WERI-Rb-1 (cell line): Measurements from ENCODE around the gene WDR89.

ENCODE experiments used
- DNase-seq: peaks from one replicate; pipeline ENCODE4 v3.0.0-alpha.2; 2020
- H3K27ac ChIP-seq: fragments of 250-450 bp; sonication (Bioruptor Pico); 2 replicates; pipeline ENCODE4 v1.5.1; 2020; ENCODE audit warnings: mild to moderate bottlenecking, moderate library complexity
- H3K27me3 ChIP-seq: fragments of 250-450 bp; sonication (Bioruptor Pico); 2 replicates; pipeline ENCODE4 v1.5.1; 2021; ENCODE audit warnings: mild to moderate bottlenecking, low read depth, moderate library complexity; ENCODE audit not compliant: insufficient read depth, severe bottlenecking
- H3K36me3 ChIP-seq: fragments of 250-450 bp; sonication (Bioruptor Pico); 2 replicates; pipeline ENCODE4 v1.5.1; 2020; ENCODE audit warnings: mild to moderate bottlenecking, moderate library complexity
- H3K4me3 ChIP-seq: 2 replicates; pipeline ENCODE4 v1.5.1; 2011; ENCODE audit warnings: low read depth, mild to moderate bottlenecking, control low read depth, low read length
- H3K9me3 ChIP-seq: fragments of 250-450 bp; sonication (Bioruptor Pico); 2 replicates; pipeline ENCODE4 v1.5.1; 2021; ENCODE audit warnings: mild to moderate bottlenecking, moderate library complexity; ENCODE audit not compliant: severe bottlenecking
- TF ChIP-seq, protein P1 (sequence below): IDR thresholded peaks from 2 replicates; pipeline ENCODE4 v1.5.1; 2011; ENCODE audit warnings: low read depth, mild to moderate bottlenecking, control low read depth, inconsistent platforms, low read length

Gene WDR89

DNA sequence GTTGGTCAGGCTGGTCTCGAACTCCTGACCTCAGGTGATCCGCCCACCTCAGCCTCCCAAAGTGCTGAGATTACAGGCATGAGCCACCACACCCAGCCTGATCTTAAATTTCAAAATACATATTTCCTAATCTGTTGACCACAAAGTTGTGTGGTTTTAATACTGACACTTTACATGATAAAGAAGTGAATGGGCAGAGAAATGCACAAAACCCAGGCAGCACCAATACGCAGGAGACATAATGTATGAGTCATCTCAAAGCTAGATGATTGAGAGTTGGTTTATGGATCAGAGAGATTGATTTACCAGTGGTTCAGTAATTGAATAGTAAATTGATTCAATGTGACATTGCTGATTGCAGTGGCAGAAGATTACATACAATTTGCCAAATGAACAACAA lies 79.3 kb downstream of the WDR89 start:
- no peak overlapping the region for H3K27ac ChIP-seq
- H3K4me3 ChIP-seq = no peak overlapping the region
- H3K9me3 ChIP-seq = no peaks in the 10 kb centered on the region
- DNase-seq = no peak
- no peaks in the 10 kb centered on the region for H3K36me3 ChIP-seq
- no peaks in the 10 kb centered on the region for H3K27me3 ChIP-seq
- TF ChIP-seq, protein P1, sequence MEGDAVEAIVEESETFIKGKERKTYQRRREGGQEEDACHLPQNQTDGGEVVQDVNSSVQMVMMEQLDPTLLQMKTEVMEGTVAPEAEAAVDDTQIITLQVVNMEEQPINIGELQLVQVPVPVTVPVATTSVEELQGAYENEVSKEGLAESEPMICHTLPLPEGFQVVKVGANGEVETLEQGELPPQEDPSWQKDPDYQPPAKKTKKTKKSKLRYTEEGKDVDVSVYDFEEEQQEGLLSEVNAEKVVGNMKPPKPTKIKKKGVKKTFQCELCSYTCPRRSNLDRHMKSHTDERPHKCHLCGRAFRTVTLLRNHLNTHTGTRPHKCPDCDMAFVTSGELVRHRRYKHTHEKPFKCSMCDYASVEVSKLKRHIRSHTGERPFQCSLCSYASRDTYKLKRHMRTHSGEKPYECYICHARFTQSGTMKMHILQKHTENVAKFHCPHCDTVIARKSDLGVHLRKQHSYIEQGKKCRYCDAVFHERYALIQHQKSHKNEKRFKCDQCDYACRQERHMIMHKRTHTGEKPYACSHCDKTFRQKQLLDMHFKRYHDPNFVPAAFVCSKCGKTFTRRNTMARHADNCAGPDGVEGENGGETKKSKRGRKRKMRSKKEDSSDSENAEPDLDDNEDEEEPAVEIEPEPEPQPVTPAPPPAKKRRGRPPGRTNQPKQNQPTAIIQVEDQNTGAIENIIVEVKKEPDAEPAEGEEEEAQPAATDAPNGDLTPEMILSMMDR = no peak

DNA sequence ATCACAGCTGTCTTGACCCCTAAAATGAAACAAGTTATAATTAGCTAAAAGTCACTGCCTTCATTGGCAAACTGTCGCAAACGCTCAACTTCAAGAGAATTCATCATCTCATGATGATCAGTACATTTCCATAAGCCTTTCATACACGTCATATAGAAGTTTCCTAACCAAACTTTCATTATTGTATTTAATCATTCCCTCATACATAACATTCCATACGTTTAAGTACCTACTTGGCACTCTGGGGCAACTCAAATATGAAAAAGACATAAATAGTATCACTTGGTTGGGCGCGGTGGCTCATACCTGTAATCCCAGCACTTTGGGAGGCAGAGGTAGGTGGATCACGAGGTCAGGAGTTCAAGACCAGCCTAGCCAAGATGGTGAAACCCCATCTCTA lies 86.1 kb downstream of the WDR89 start:
- Histone ChIP-seq H3K27me3 (no peaks in the 10 kb centered on the region), H3K36me3 (no peaks in the 10 kb centered on the region), H3K4me3 (no peak overlapping the region), H3K9me3 (no peaks in the 10 kb centered on the region), H3K27ac (no peak overlapping the region)
- no peak for DNase-seq
- TF ChIP-seq, protein P1 = no peak

DNA sequence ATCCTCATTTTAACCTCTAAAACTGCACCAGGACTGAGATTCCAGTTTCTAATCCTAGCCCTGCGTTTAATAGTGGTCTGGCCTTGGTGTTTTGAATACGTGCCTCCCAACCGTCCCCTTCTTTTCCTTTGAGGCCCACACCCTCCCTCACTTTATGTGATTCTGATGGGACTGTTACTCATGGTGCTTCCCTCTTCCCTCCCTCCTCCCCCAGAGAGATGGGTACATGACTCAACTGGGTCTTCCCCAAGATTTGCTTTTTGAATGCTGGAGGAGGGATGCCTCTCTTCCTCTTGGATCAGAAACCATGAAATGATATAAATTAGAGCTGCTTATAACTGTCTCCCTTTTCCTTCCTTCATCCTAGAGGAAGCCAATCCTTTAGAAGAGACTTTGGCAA lies 90.3 kb downstream of the WDR89 start:
- Histone ChIP-seq H3K9me3 (no peaks in the 10 kb centered on the region), H3K4me3 (no peak overlapping the region), H3K36me3 (no peaks in the 10 kb centered on the region), H3K27ac (no peak overlapping the region), H3K27me3 (no peaks in the 10 kb centered on the region)
- no peak for DNase-seq
- TF ChIP-seq, protein P1 = no peak

DNA sequence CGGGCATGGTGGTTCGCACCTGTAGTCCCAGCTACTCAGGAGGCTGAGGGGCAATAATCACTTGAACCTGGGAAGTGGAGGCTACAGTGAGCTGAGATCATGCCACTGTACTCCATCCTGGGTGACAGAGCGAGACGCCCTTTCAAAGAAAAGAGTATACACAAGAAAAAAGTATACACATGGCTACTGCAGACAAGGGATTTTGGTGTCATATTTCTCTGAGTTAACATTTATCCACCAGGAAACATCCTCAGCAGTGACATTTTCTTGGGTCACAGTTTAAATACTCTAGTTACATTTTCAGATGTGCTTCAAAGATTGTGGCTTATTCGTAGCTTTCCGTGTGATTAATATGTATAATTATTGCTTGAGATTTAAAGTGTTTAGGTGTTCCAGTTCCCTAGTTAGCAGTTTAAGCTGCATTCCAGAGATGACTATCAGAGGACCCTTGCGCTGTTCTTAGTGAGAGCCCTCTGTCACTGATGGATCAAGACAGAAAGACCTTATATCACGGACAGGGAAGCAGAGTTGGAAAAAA lies 93.8 kb downstream of the WDR89 start:
- H3K27ac ChIP-seq = no peak overlapping the region
- DNase-seq = no peak
- H3K4me3 ChIP-seq = no peak overlapping the region
- no peaks in the 10 kb centered on the region for H3K27me3 ChIP-seq
- peaks cover 2% of the 10 kb centered on the region; the same call in 1 of the 2 replicates for H3K36me3 ChIP-seq
- TF ChIP-seq, protein P1 = no peak
- H3K9me3 ChIP-seq = no peaks in the 10 kb centered on the region
